Heart left ventricle (tissue), 13 donors: ENCODE results near the gene FGD3.

Experiments
- CTCF ChIP-seq, 12 donors: fragments of 200-600 bp; sonication (generic) in 4 of 12; IDR thresholded peaks; one replicate each; pipeline versions ENCODE4 v1.5.0 to v1.8.0; 2018 to 2022; ENCODE audit warnings: antibody characterized with exemption in 12 of 12, mild to moderate bottlenecking in 5 of 12
- POLR2A ChIP-seq, 2 donors: fragments of 450-650 bp; IDR thresholded peaks; one replicate each; pipeline ENCODE4 v1.6.1; 2017; ENCODE audit warnings: antibody characterized with exemption in 2 of 2, mild to moderate bottlenecking in 2 of 2, moderate library complexity in 2 of 2
- donor health status: ischemic (EF 13 %, LVEDD 7.1; RV severe dilation, severe dysfunction).
- donor health status: DM: no; HTN: yes; CAD: no.
- donor health status: DM: no; HTN: no; CAD: no.
- donor health status: ischemic (EF 25% LVEDD 6.9; RV normal size, moderate dysfunction).
- donor health status: ischemic (EF 25% LVEDD 5.7; RV mildly dilated, moderate dysfunction).
- donor health status: ischemic (EF 35%, LVEDD 5.7; RV mildly dilated, moderate dysfunction).
- donor health status: nonischemic (EF 11% LVEDD 7.7; RV severe dilation, severe dysfunction).
- donor health status: DM: yes; HTN: yes; CAD: no.
- donor health status: PGD.
- donor health status: ischemic (EF 29% LVEDD 5.4; RV normal size, mild dysfunction).
- donor health status: nonischemic (EF 23%, LVEDD 6.1; RV moderate dilation, normal function).

DNA sequence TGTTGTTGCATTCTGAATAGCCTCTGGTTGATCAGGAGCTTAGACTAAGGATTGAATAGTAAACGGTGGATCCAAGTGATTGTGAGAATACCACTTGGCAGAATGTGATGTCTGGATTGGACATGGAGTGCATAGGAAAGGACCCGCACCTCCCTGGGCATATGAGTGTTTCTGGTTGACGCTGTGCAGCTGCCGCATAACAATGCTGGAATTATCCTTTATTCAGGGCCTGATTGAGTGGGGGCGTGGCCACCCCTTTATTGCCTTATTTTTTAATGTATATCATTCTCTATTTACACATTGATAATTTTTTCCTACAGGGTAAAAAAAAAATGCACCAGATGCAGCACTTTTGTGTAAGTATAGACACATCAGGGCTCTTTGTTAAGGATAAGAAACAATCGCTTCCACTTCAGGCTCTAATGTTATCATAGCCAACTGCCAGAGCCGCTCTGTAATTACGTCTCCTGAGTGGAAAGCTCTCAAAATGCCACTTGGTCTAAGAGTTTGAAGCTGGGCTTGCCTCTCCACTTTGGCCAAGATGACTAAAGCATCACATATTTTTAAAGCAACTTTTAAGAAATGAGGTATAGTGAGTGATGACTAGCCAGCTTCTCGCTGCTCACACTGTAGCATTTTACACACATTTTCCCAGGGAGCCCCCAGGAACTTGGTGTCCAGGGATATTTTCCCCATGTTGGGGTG lies 5.7 kb downstream of the FGD3 start:
- TF ChIP-seq POLR2A (IDR thresholded peaks at IDR 0.05) (no peak), CTCF (IDR thresholded peaks at IDR 0.05) (no peak)
